PFSK-1 (cell line): ENCODE results near the gene NAP1L4.

ENCODE experiments used
- FOXP2 ChIP-seq: optimal IDR thresholded peaks from 2 replicates; pipeline ENCODE3; 2011; ENCODE audit warnings: borderline replicate concordance, control low read depth, inconsistent platforms; ENCODE audit not compliant: insufficient read depth; ENCODE audit errors: extremely low read length, extremely low read depth
- POLR2AphosphoS5 ChIP-seq: IDR thresholded peaks from 2 replicates; pipeline ENCODE4 v1.6.1; 2012; ENCODE audit warnings: low read depth, mild to moderate bottlenecking, control low read depth, low read length, moderate library complexity
- REST ChIP-seq, 2 experiments: IDR thresholded peaks; 2 replicates each; pipeline versions ENCODE4 v1.6.1 to v1.8.0; 2011 to 2012; ENCODE audit warnings: low read depth in 2 of 2, low read length in 2 of 2, control low read depth in 1 of 2, inconsistent platforms in 1 of 2, mild to moderate bottlenecking in 1 of 2, moderate library complexity in 1 of 2; ENCODE audit not compliant: insufficient read depth in 1 of 2
- SIN3A ChIP-seq: IDR thresholded peaks from 2 replicates; pipeline ENCODE4 v1.6.1; 2012; ENCODE audit warnings: mild to moderate bottlenecking, low read length, moderate library complexity, borderline replicate concordance; ENCODE audit not compliant: insufficient read depth
- TAF1 ChIP-seq: IDR thresholded peaks from 2 replicates; pipeline ENCODE4 v1.6.1; 2012; ENCODE audit warnings: low read length, control low read depth, borderline replicate concordance; ENCODE audit not compliant: insufficient read depth

NAP1L4 gene

GRCh38 chr11:3015796-3016195, 23.7 kb upstream of the NAP1L4 start:
- no peak for TF ChIP-seq REST (IDR thresholded peaks at IDR 0.05; ENCODE audit: insufficient read depth in 1 of 2, low read depth in 2 of 2, low read length in 2 of 2)
- TF ChIP-seq SIN3A, result no peak
- TF ChIP-seq TAF1, result no peak
- no peak for TF ChIP-seq POLR2AphosphoS5
- TF ChIP-seq FOXP2, result no peak

GRCh38 chr11:3014943-3015342, 22.8 kb upstream of the NAP1L4 start:
- TF ChIP-seq SIN3A (no peak), TAF1 (no peak), FOXP2 (no peak), REST (IDR thresholded peaks at IDR 0.05; ENCODE audit: insufficient read depth in 1 of 2, low read depth in 2 of 2, low read length in 2 of 2) (no peak), POLR2AphosphoS5 (no peak)

- TF ChIP-seq FOXP2, result no peak
Measured at GRCh38 chr11:3014057-3014938, 22.2 kb upstream of the NAP1L4 start.

- TF ChIP-seq REST (IDR thresholded peaks at IDR 0.05; ENCODE audit: insufficient read depth in 1 of 2, low read depth in 2 of 2, low read length in 2 of 2) (no peak), TAF1 (no peak), FOXP2 (no peak), SIN3A (no peak), POLR2AphosphoS5 (no peak)
Measured at GRCh38 chr11:3011891-3012885, 20.1 kb upstream of the NAP1L4 start.

GRCh38 chr11:3010521-3011275, 18.6 kb upstream of the NAP1L4 start:
- TF ChIP-seq TAF1 (no peak), POLR2AphosphoS5 (no peak), SIN3A (no peak)
